Bronchial smooth muscle cell (primary cell): Measurements from ENCODE around the gene RASGEF1B. TPM values are rescaled to one million over a fixed set of nuclear protein-coding genes. Genes with fewer than 3 reads are reported as not detected.

Experiments used
- total RNA-seq: library from RNA; depleted of rRNA; stranded (reverse); fragments of >200 nt; gene quantifications from 2 replicates; pipeline ENCODE4 v1.2.1, GENCODE V29; 2014

The RASGEF1B gene
- under 0.01 TPM in 1 of 2 replicates, not detected in the other for total RNA-seq

GRCh38 chr4:81471588-81472280 is at the start of gene RASGEF1B:
TSS of gene RASGEF1B (minus strand) at chr4:81471907. CDS start at chr4:81459508, 12,399 bp downstream.

